T-helper 17 cell (primary cell): ENCODE results near the gene ANKRD2. TPM values are rescaled to one million over a fixed set of nuclear protein-coding genes. Genes with fewer than 3 reads are reported as not detected.
A peak's percentile ranks its signal among the peaks of the same experiment; 100 is the strongest.
"Not testable (repeated sequence)": the region's sequence is repeated elsewhere in the genome, so short reads cannot be mapped to it uniquely, and the experiment has no call there.

Experiments used
- ATAC-seq: fragments of 150-1000 bp; cut with Tn5 transposase; 2 replicates; pipeline ENCODE4 v1.10.0; 2021; ENCODE audit warnings: mild to moderate bottlenecking, moderate library complexity
- DNase-seq, 3 donors: peaks; one replicate each; pipeline versions ENCODE4 v3.0.0 to v3.0.0-alpha.2; 2020 to 2021
- H3K9me3 ChIP-seq: one replicate; pipeline ENCODE4 v1.7.0; 2013; ENCODE audit warnings: low read length, mild to moderate bottlenecking; ENCODE audit not compliant: control insufficient read depth, poor library complexity, severe bottlenecking
- H3K27ac Mint-ChIP-seq: one replicate; pipeline ENCODE4 v1.8.0; 2022; ENCODE audit warnings: mild to moderate bottlenecking, moderate library complexity, mixed read lengths
- H3K27me3 Mint-ChIP-seq: one replicate; pipeline ENCODE4 v1.8.0; 2022; ENCODE audit warnings: mixed read lengths
- H3K36me3 Mint-ChIP-seq: one replicate; pipeline ENCODE4 v1.8.0; 2022; ENCODE audit warnings: low read depth, mixed read lengths
- H3K4me1 Mint-ChIP-seq: one replicate; pipeline ENCODE4 v1.8.0; 2022; ENCODE audit warnings: mild to moderate bottlenecking, mixed read lengths
- H3K4me3 Mint-ChIP-seq: one replicate; pipeline ENCODE4 v1.8.0; 2022; ENCODE audit warnings: mild to moderate bottlenecking, moderate library complexity, mixed read lengths
- total RNA-seq, 4 donors: library from RNA in 2 of 4; stranded (reverse) in 2 of 4; gene quantifications; one replicate each; pipeline ENCODE4 v1.2.3 and lab custom pipeline; 2022 to 2026

Gene ANKRD2
- total RNA-seq, 2 donors from 2014 or later: not detected

DNA sequence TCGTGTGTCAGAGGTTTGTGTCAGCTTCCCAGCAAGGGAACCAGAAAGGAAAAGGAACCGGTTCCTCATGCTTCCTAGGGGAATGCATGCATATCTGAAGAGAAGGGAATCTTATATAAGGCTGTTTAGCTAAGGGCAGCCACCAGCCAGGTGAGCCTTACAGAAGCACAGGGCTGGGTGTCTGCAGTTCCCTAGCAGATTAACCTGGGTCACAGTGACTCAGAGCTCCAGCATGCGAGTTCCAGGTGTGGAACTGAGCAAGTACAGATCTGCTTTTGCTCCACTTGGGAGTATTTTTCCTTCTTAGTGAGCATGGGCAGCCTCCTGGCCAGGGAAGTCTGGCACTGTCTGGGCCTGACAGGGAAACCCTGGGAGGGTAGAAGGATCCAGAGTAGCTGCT is 957 bp upstream of the ANKRD2 start:
- no peaks in the 10 kb centered on the region for H3K27me3 Mint-ChIP-seq
- ATAC-seq (no peak), DNase-seq (no peak)
- no peaks in the 10 kb centered on the region for H3K36me3 Mint-ChIP-seq
- peak overlapping the region; percentile 39 for H3K27ac Mint-ChIP-seq
- H3K4me3 Mint-ChIP-seq: no peak overlapping the region
- no peaks in the 10 kb centered on the region for H3K9me3 ChIP-seq
- no peaks in the 10 kb centered on the region for H3K4me1 Mint-ChIP-seq

DNA sequence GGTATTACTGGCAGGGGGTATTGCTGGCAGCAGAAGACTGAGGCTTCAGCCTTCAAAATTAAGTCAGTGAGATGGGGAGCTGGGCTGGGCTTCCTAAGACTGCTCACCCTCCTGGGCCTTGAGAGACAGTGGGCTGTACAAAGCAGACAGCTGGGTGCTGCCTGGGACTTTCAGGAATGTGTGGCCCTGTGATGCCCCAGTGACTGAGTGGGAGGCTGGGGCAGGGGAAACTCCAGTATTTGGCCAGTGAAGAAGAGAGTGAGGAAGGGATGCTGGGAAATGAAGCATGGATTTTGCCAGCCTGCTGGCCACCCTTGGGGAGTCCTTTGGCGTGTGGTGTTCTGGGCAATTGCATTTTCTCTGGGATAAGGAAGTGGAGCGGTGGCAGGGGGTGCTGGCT is 442 bp downstream of the ANKRD2 start:
- no peaks in the 10 kb centered on the region for H3K27me3 Mint-ChIP-seq
- no peak for DNase-seq
- H3K36me3 Mint-ChIP-seq: no peaks in the 10 kb centered on the region
- H3K27ac Mint-ChIP-seq: no peak overlapping the region
- no peaks in the 10 kb centered on the region for H3K4me1 Mint-ChIP-seq
- no peak for ATAC-seq
- no peaks in the 10 kb centered on the region for H3K9me3 ChIP-seq
- H3K4me3 Mint-ChIP-seq: no peak overlapping the region

DNA sequence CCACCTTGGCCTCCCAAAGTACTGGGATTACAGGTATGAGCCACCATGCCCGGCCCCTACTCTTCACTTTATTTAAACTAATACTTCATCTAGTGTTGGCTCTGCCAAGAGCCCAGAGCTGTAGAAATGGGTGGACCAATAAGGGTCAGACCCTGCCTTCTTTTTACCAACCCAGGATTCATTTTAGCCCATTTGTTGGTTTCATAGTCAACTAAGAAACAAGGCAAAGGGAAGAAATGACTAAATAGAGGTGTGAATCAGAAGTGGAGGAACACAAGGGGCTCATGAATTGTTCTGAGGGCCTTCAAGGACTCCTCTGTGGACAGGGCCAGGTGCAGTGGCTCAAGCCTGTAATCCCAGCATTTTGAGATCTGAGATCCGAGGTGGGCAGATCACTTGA is 1.1 kb downstream of the ANKRD2 start:
- H3K36me3 Mint-ChIP-seq: no peaks in the 10 kb centered on the region
- H3K27ac Mint-ChIP-seq: no peak overlapping the region
- no peaks in the 10 kb centered on the region for H3K27me3 Mint-ChIP-seq
- no peak overlapping the region for H3K4me3 Mint-ChIP-seq
- no peak for DNase-seq
- H3K4me1 Mint-ChIP-seq: no peaks in the 10 kb centered on the region
- H3K9me3 ChIP-seq: no peaks in the 10 kb centered on the region
- no peak for ATAC-seq

- Mint-ChIP-seq H3K4me3 (no peak overlapping the region), H3K4me1 (no peaks in the 10 kb centered on the region), H3K36me3 (no peaks in the 10 kb centered on the region), H3K27ac (no peak overlapping the region), H3K27me3 (peaks cover under 1% of the 10 kb centered on the region)
- ATAC-seq (no peak), DNase-seq (no peak)
- H3K9me3 ChIP-seq: no peaks in the 10 kb centered on the region
Observed at GRCh38 chr10:97574374-97575126, 2.0 kb downstream of the ANKRD2 start.

DNA sequence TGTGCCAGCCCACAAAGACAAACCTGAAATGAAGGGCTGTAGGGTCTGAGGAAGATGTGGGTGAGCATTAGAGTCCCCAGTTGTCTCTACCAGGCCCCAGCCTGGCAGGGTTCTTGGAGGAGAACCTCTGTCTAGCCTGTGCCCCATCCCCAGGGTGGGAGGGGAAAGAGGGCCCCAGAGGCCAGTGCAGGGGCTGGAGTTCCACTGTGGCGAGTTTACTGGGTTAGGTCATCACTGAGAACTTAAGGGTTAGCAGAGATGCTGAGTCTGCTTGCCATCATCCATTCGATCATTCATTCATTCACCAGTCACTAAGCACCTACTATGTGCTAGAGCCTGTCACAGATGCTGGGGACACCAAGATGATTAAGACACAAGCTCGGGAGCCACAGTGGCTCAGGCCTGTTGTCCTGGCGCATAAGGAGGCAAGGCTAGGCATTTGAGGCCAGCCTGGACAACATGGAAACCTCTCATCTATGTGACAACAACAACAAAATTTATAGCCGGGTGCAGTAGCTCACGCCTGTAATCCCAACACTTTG is 2.6 kb downstream of the ANKRD2 start:
- DNase-seq: no peak
- Mint-ChIP-seq H3K4me3 (no peak overlapping the region), H3K4me1 (peaks cover 3% of the 10 kb centered on the region), H3K36me3 (no peaks in the 10 kb centered on the region), H3K27me3 (peaks cover 6% of the 10 kb centered on the region), H3K27ac (no peak overlapping the region)
- H3K9me3 ChIP-seq: no peaks in the 10 kb centered on the region
- ATAC-seq: no peak

GRCh38 chr10:97576487-97576886 is 3.9 kb downstream of the ANKRD2 start:
- not testable (repeated sequence) for ATAC-seq, DNase-seq, H3K27ac Mint-ChIP-seq, H3K4me1 Mint-ChIP-seq, H3K9me3 ChIP-seq, H3K4me3 Mint-ChIP-seq, H3K27me3 Mint-ChIP-seq, H3K36me3 Mint-ChIP-seq

DNA sequence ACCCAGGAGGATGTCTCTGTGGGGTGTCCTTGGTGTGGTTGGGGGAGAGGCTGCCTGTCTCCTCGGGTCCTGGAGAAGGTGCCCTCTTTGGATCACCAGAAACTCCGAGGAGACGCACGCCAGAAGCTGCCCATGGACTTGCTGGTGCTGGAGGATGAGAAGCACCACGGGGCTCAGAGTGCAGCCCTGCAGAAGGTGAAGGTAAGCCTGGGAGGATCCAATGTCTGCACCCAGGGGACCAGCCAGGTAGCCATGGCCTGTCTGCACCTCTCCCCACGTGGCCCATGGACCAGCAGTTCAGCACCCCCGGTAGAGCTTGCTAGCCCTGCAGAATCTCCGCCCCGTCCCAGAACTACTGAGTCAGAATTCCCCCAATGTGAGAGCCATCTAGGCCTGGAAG is 5.1 kb downstream of the ANKRD2 start:
- Mint-ChIP-seq H3K36me3 (no peaks in the 10 kb centered on the region), H3K27ac (no peak overlapping the region), H3K4me3 (no peak overlapping the region), H3K4me1 (peaks cover 3% of the 10 kb centered on the region), H3K27me3 (peaks cover 6% of the 10 kb centered on the region)
- H3K9me3 ChIP-seq: no peaks in the 10 kb centered on the region
- no peak for ATAC-seq
- no peak for DNase-seq

- ATAC-seq (no peak), DNase-seq (no peak)
- Mint-ChIP-seq H3K27ac (no peak overlapping the region), H3K27me3 (peaks cover 6% of the 10 kb centered on the region), H3K36me3 (no peaks in the 10 kb centered on the region), H3K4me3 (no peak overlapping the region), H3K4me1 (peaks cover 3% of the 10 kb centered on the region)
- H3K9me3 ChIP-seq: no peaks in the 10 kb centered on the region
Observed at GRCh38 chr10:97578171-97578844, 5.7 kb downstream of the ANKRD2 start.

DNA sequence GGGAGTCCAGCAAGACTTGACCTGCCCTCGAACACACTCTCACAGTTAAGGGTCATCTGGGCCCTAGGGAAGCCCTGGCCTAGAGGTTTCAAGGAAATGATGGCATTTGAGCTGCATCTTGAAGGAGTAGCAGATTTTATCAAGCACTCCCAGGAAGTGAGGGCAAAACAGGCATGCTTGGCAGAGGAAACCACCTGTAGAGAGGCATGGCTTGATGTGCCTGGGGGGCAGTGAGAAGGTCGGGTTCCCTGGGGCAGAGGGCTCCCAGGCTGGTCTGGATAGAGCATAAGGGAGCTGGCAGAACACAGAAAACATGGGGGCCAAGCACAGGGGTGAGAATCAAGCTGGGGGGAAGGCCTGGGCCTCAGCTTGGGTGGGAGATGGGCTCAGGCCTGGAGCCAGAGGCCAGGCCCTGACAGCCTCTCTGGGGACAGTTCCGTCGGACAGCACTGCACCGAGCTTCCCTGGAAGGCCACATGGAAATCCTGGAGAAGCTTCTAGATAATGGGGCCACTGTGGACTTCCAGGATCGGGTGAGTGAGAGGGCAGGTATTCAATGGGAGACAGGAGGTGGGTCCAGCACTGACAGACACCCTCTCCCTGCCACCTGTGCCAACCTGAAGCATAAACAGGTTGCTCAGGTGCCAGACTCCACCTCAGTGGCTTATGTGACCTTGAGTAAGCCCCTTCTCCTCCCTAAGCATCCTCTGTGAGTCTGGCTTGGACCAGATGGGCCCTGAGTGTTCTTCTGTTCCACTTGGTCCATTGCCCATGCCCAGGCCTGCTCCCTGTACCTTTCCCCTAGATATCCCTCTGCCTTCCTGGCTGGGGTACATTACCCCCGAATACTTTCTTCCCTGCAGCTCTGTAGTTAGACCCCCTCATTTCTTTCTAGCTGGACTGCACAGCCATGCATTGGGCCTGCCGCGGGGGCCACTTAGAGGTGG is 8.1 kb downstream of the ANKRD2 start:
- DNase-seq (no peak), ATAC-seq (no peak)
- Mint-ChIP-seq H3K4me1 (peaks cover 3% of the 10 kb centered on the region), H3K27ac (peak overlapping the region; percentile 67), H3K27me3 (peaks cover 6% of the 10 kb centered on the region), H3K4me3 (no peak overlapping the region), H3K36me3 (no peaks in the 10 kb centered on the region)
- no peaks in the 10 kb centered on the region for H3K9me3 ChIP-seq

- H3K9me3 ChIP-seq: no peaks in the 10 kb centered on the region
- DNase-seq: no peak
- Mint-ChIP-seq H3K27me3 (peaks cover 6% of the 10 kb centered on the region), H3K27ac (no peak overlapping the region), H3K4me1 (peaks cover 3% of the 10 kb centered on the region), H3K4me3 (no peak overlapping the region), H3K36me3 (no peaks in the 10 kb centered on the region)
- no peak for ATAC-seq
Observed at GRCh38 chr10:97582169-97582568, 9.6 kb downstream of the ANKRD2 start.

- no peak overlapping the region for H3K4me3 Mint-ChIP-seq
- H3K27ac Mint-ChIP-seq: no peak overlapping the region
- no peaks in the 10 kb centered on the region for H3K9me3 ChIP-seq
- no peaks in the 10 kb centered on the region for H3K36me3 Mint-ChIP-seq
- DNase-seq: no peak
- peaks cover 6% of the 10 kb centered on the region for H3K27me3 Mint-ChIP-seq
- peaks cover 3% of the 10 kb centered on the region for H3K4me1 Mint-ChIP-seq
- ATAC-seq: no peak
Observed at GRCh38 chr10:97583476-97583875, 10.9 kb downstream of the ANKRD2 start.

GRCh38 chr10:97584060-97584797 is 11.7 kb downstream of the ANKRD2 start, which contains the start of gene HOGA1:
Gene HOGA1, plus strand, starts transcription at chr10:97584389. Its CDS starts 315 bp downstream, at chr10:97584704.
- peaks cover 3% of the 10 kb centered on the region for H3K4me1 Mint-ChIP-seq
- H3K9me3 ChIP-seq: no peaks in the 10 kb centered on the region
- no peak within 1 kb of the TSS for H3K27ac Mint-ChIP-seq
- no peaks in the 10 kb centered on the region for H3K36me3 Mint-ChIP-seq
- ATAC-seq: no peak
- peaks cover 6% of the 10 kb centered on the region for H3K27me3 Mint-ChIP-seq
- H3K4me3 Mint-ChIP-seq: no peak within 1 kb of the TSS
- no peak for DNase-seq
